WTC11 (cell line): Measurements from ENCODE around the gene RIMS4. TPM values are rescaled to one million over a fixed set of nuclear protein-coding genes. Genes with fewer than 3 reads are reported as not detected.

Experiments
- ATAC-seq: fragments of 200-7000 bp; cut with Tn5 transposase; 2 replicates; pipeline ENCODE4 v1.10.0; 2021; ENCODE audit warnings: mild to moderate bottlenecking, moderate library complexity
- CTCF ChIA-PET: fragments of 300-600 bp; sonication (Branson Sonifier 250); formaldehyde crosslinking; loops from one replicate; lab custom pipeline; 2021; ENCODE audit warnings: antibody characterized with exemption; lab: Charles Lee
- POLR2A ChIA-PET: fragments of 350-600 bp; sonication (Branson Sonifier 250); formaldehyde crosslinking; loops from one replicate; lab custom pipeline; 2021; ENCODE audit warnings: antibody characterized with exemption; lab: Charles Lee
- DNase-seq: peaks from one replicate; pipeline ENCODE4 v3.0.0; 2021; ENCODE audit warnings: low spot score
- H3K27ac Mint-ChIP-seq: 2 replicates; pipeline ENCODE4 v1.8.0; 2021; ENCODE audit warnings: mixed read lengths
- H3K27me3 Mint-ChIP-seq: 2 replicates; pipeline ENCODE4 v1.8.0; 2021; ENCODE audit warnings: low read depth, mild to moderate bottlenecking, moderate library complexity, mixed read lengths
- H3K36me3 Mint-ChIP-seq: 2 replicates; pipeline ENCODE4 v1.8.0; 2021; ENCODE audit warnings: mixed read lengths
- H3K4me1 Mint-ChIP-seq: 2 replicates; pipeline ENCODE4 v1.8.0; 2022; ENCODE audit warnings: mixed read lengths
- H3K4me3 Mint-ChIP-seq: 2 replicates; pipeline ENCODE4 v1.8.0; 2021; ENCODE audit warnings: mild to moderate bottlenecking, moderate library complexity, mixed read lengths
- H3K9me3 Mint-ChIP-seq: 2 replicates; pipeline ENCODE4 v1.8.0; 2021; ENCODE audit warnings: mixed read lengths
- CBFB ChIP-seq: sonication (generic); formaldehyde crosslinking; IDR thresholded peaks from 2 replicates; pipeline ENCODE4 v1.8.1; 2022; ENCODE audit warnings: mild to moderate bottlenecking, low read depth, missing genetic modification reagents
- E2F4 ChIP-seq: sonication (generic); formaldehyde crosslinking; IDR thresholded peaks from 2 replicates; pipeline ENCODE4 v1.8.1; 2022; ENCODE audit warnings: low read depth, mild to moderate bottlenecking, moderate library complexity, missing genetic modification reagents, borderline replicate concordance
- EMX1 ChIP-seq: fragments of 250-450 bp; sonication (Bioruptor Pico); IDR thresholded peaks from 2 replicates; pipeline ENCODE4 v1.8.0; 2021; ENCODE audit warnings: mild to moderate bottlenecking
- ESRRA ChIP-seq: sonication (generic); formaldehyde crosslinking; IDR thresholded peaks from 2 replicates; pipeline ENCODE4 v1.8.1; 2022; ENCODE audit warnings: mild to moderate bottlenecking, missing genetic modification reagents, borderline replicate concordance
- ETV6 ChIP-seq: sonication (generic); formaldehyde crosslinking; IDR thresholded peaks from 2 replicates; pipeline ENCODE4 v1.8.1; 2022; ENCODE audit warnings: mild to moderate bottlenecking, missing genetic modification reagents
- GABPB1 ChIP-seq: sonication (generic); formaldehyde crosslinking; IDR thresholded peaks from 2 replicates; pipeline ENCODE4 v1.8.1; 2023; ENCODE audit warnings: mild to moderate bottlenecking, missing genetic modification reagents
- NFATC4 ChIP-seq: fragments of 250-450 bp; sonication (Bioruptor Pico); IDR thresholded peaks from 2 replicates; pipeline ENCODE4 v1.9.0; 2021; ENCODE audit warnings: mild to moderate bottlenecking
- RORB ChIP-seq: fragments of 250-450 bp; sonication (Bioruptor Pico); IDR thresholded peaks from 2 replicates; pipeline ENCODE4 v1.9.0; 2021; ENCODE audit warnings: mild to moderate bottlenecking
- SMAD3 ChIP-seq: sonication (generic); formaldehyde crosslinking; IDR thresholded peaks from 2 replicates; pipeline ENCODE4 v1.8.0; 2022; ENCODE audit warnings: missing genetic modification reagents, mild to moderate bottlenecking, borderline replicate concordance
- TCF7 ChIP-seq: sonication (generic); formaldehyde crosslinking; IDR thresholded peaks from 2 replicates; pipeline ENCODE4 v1.8.0; 2022; ENCODE audit warnings: mild to moderate bottlenecking, low read depth, missing genetic modification reagents, moderate library complexity
- ZBTB21 ChIP-seq: sonication (generic); formaldehyde crosslinking; IDR thresholded peaks from 2 replicates; pipeline ENCODE4 v1.8.1; 2023; ENCODE audit warnings: mild to moderate bottlenecking, missing genetic modification reagents, borderline replicate concordance
- ZBTB43 ChIP-seq: sonication (generic); formaldehyde crosslinking; IDR thresholded peaks from 2 replicates; pipeline ENCODE4 v1.8.1; 2023; ENCODE audit warnings: mild to moderate bottlenecking, missing genetic modification reagents
- ZNF121 ChIP-seq: sonication (generic); formaldehyde crosslinking; IDR thresholded peaks from 2 replicates; pipeline ENCODE4 v1.8.0; 2023; ENCODE audit warnings: missing genetic modification reagents
- ZNF317 ChIP-seq: sonication (generic); formaldehyde crosslinking; IDR thresholded peaks from 2 replicates; pipeline ENCODE4 v1.8.1; 2023; ENCODE audit warnings: low read depth, mild to moderate bottlenecking, moderate library complexity, missing genetic modification reagents, borderline replicate concordance
- ZNF416 ChIP-seq: fragments of 250-450 bp; sonication (Bioruptor Pico); IDR thresholded peaks from 2 replicates; pipeline ENCODE4 v1.9.0; 2021; ENCODE audit warnings: mild to moderate bottlenecking, inconsistent platforms
- ZSCAN18 ChIP-seq: fragments of 250-450 bp; sonication (Bioruptor Pico); IDR thresholded peaks from 2 replicates; pipeline ENCODE4 v2.1.2; 2022; ENCODE audit warnings: mild to moderate bottlenecking, moderate library complexity
- total RNA-seq: library from RNA; stranded (reverse); gene quantifications from 3 replicates; pipeline ENCODE4 v1.2.3, GENCODE V29; 2021
- TF ChIP-seq, protein P1 (sequence below): fragments of 250-450 bp; sonication (Bioruptor Pico); IDR thresholded peaks from 2 replicates; pipeline ENCODE4 v1.9.0; 2021; ENCODE audit warnings: mild to moderate bottlenecking, borderline replicate concordance
- TF ChIP-seq, protein P2 (sequence below): sonication (generic); formaldehyde crosslinking; IDR thresholded peaks from 2 replicates; pipeline ENCODE4 v1.8.1; 2022; ENCODE audit warnings: low read depth, missing genetic modification reagents, borderline replicate concordance
- TF ChIP-seq, protein P3 (sequence below): sonication (generic); formaldehyde crosslinking; conservative IDR thresholded peaks from 2 replicates; pipeline ENCODE4 v1.8.1; 2023; ENCODE audit warnings: mild to moderate bottlenecking, low read depth, missing genetic modification reagents, moderate library complexity
- TF ChIP-seq, protein P4 (sequence below): sonication (generic); formaldehyde crosslinking; IDR thresholded peaks from 2 replicates; pipeline ENCODE4 v1.8.0; 2023; ENCODE audit warnings: mild to moderate bottlenecking, missing genetic modification reagents

The RIMS4 gene
- total RNA-seq, 1 experiment from 2014 or later: 24.8 TPM

GRCh38 chr20:44796311-44796710, 14.0 kb downstream of the RIMS4 start:
- peaks cover 17% of the 10 kb centered on the region for H3K4me1 Mint-ChIP-seq
- no peak for TF ChIP-seq E2F4
- no peak for TF ChIP-seq ZNF416 (CRISPR knock-in tag)
- no peak for TF ChIP-seq TCF7 (CRISPR knock-in tag)
- TF ChIP-seq, protein P1, sequence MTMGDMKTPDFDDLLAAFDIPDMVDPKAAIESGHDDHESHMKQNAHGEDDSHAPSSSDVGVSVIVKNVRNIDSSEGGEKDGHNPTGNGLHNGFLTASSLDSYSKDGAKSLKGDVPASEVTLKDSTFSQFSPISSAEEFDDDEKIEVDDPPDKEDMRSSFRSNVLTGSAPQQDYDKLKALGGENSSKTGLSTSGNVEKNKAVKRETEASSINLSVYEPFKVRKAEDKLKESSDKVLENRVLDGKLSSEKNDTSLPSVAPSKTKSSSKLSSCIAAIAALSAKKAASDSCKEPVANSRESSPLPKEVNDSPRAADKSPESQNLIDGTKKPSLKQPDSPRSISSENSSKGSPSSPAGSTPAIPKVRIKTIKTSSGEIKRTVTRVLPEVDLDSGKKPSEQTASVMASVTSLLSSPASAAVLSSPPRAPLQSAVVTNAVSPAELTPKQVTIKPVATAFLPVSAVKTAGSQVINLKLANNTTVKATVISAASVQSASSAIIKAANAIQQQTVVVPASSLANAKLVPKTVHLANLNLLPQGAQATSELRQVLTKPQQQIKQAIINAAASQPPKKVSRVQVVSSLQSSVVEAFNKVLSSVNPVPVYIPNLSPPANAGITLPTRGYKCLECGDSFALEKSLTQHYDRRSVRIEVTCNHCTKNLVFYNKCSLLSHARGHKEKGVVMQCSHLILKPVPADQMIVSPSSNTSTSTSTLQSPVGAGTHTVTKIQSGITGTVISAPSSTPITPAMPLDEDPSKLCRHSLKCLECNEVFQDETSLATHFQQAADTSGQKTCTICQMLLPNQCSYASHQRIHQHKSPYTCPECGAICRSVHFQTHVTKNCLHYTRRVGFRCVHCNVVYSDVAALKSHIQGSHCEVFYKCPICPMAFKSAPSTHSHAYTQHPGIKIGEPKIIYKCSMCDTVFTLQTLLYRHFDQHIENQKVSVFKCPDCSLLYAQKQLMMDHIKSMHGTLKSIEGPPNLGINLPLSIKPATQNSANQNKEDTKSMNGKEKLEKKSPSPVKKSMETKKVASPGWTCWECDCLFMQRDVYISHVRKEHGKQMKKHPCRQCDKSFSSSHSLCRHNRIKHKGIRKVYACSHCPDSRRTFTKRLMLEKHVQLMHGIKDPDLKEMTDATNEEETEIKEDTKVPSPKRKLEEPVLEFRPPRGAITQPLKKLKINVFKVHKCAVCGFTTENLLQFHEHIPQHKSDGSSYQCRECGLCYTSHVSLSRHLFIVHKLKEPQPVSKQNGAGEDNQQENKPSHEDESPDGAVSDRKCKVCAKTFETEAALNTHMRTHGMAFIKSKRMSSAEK (CRISPR knock-in tag): no peak
- TF ChIP-seq ZNF317 (CRISPR knock-in tag): no peak
- TF ChIP-seq ZBTB21 (CRISPR knock-in tag): no peak
- no peak for TF ChIP-seq RORB
- TF ChIP-seq NFATC4 (CRISPR knock-in tag): no peak
- TF ChIP-seq, protein P2, sequence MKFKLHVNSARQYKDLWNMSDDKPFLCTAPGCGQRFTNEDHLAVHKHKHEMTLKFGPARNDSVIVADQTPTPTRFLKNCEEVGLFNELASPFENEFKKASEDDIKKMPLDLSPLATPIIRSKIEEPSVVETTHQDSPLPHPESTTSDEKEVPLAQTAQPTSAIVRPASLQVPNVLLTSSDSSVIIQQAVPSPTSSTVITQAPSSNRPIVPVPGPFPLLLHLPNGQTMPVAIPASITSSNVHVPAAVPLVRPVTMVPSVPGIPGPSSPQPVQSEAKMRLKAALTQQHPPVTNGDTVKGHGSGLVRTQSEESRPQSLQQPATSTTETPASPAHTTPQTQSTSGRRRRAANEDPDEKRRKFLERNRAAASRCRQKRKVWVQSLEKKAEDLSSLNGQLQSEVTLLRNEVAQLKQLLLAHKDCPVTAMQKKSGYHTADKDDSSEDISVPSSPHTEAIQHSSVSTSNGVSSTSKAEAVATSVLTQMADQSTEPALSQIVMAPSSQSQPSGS (CRISPR knock-in tag): no peak
- TF ChIP-seq GABPB1 (CRISPR knock-in tag): no peak
- no peak for TF ChIP-seq SMAD3 (CRISPR knock-in tag)
- no peak for TF ChIP-seq ZNF121 (CRISPR knock-in tag)
- ChIA-PET CTCF (interaction anchor here (0.6 to 9.1 kb wide), 7 partner anchors 10 to 97 kb away, joined by 3 to 65 read pairs (median 5); no protein-coding TSS in a partner anchor), POLR2A (no interaction called here)
- H3K27ac Mint-ChIP-seq: peak overlapping the region; percentile 36
- no peaks in the 10 kb centered on the region for H3K36me3 Mint-ChIP-seq
- peak; percentile 76 for ATAC-seq
- H3K4me3 Mint-ChIP-seq: no peak overlapping the region
- H3K27me3 Mint-ChIP-seq: no peaks in the 10 kb centered on the region
- H3K9me3 Mint-ChIP-seq: no peaks in the 10 kb centered on the region
- no peak for DNase-seq

DNA sequence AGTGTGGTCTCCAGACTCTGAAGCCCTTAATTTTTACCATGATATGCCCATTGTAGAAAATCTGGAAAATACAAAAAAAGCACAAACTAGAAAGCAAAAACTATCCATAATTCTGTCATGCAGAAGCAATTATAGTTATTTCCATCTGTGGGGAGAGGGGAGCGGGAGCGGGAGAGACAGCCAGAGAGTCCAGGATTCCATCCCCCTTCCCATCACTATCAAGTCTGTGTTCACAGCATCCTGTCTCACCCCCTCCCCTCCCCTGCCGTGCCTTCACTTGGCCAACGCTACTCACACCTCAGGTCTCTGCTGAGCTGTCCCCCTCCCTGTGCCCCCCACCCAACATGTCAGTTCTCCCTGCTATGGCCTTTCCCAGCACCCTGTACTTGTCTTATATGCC, 14.5 kb downstream of the RIMS4 start:
- no peaks in the 10 kb centered on the region for H3K9me3 Mint-ChIP-seq
- no peaks in the 10 kb centered on the region for H3K27me3 Mint-ChIP-seq
- peaks cover 19% of the 10 kb centered on the region for H3K4me1 Mint-ChIP-seq
- H3K4me3 Mint-ChIP-seq: no peak overlapping the region
- CTCF ChIA-PET: interaction anchor here (1.3 to 9.1 kb wide), 4 partner anchors 10 to 54 kb away, joined by 3 to 65 read pairs (median 9); no protein-coding TSS in a partner anchor
- no peak overlapping the region for H3K27ac Mint-ChIP-seq
- DNase-seq (no peak), ATAC-seq (no peak)
- POLR2A ChIA-PET: no interaction called here
- no peaks in the 10 kb centered on the region for H3K36me3 Mint-ChIP-seq
- no peak for TF ChIP-seq CBFB (CRISPR knock-in tag)
- TF ChIP-seq ZBTB43: no peak
- TF ChIP-seq ESRRA (CRISPR knock-in tag): no peak
- TF ChIP-seq ETV6 (CRISPR knock-in tag): no peak
- TF ChIP-seq EMX1 (CRISPR knock-in tag): no peak
- TF ChIP-seq NFATC4 (CRISPR knock-in tag): no peak
- TF ChIP-seq, protein P3, sequence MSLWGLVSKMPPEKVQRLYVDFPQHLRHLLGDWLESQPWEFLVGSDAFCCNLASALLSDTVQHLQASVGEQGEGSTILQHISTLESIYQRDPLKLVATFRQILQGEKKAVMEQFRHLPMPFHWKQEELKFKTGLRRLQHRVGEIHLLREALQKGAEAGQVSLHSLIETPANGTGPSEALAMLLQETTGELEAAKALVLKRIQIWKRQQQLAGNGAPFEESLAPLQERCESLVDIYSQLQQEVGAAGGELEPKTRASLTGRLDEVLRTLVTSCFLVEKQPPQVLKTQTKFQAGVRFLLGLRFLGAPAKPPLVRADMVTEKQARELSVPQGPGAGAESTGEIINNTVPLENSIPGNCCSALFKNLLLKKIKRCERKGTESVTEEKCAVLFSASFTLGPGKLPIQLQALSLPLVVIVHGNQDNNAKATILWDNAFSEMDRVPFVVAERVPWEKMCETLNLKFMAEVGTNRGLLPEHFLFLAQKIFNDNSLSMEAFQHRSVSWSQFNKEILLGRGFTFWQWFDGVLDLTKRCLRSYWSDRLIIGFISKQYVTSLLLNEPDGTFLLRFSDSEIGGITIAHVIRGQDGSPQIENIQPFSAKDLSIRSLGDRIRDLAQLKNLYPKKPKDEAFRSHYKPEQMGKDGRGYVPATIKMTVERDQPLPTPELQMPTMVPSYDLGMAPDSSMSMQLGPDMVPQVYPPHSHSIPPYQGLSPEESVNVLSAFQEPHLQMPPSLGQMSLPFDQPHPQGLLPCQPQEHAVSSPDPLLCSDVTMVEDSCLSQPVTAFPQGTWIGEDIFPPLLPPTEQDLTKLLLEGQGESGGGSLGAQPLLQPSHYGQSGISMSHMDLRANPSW (CRISPR knock-in tag): no peak
- no peak for TF ChIP-seq ZSCAN18 (CRISPR knock-in tag)
- TF ChIP-seq ZBTB21 (CRISPR knock-in tag): no peak
- TF ChIP-seq, protein P4, sequence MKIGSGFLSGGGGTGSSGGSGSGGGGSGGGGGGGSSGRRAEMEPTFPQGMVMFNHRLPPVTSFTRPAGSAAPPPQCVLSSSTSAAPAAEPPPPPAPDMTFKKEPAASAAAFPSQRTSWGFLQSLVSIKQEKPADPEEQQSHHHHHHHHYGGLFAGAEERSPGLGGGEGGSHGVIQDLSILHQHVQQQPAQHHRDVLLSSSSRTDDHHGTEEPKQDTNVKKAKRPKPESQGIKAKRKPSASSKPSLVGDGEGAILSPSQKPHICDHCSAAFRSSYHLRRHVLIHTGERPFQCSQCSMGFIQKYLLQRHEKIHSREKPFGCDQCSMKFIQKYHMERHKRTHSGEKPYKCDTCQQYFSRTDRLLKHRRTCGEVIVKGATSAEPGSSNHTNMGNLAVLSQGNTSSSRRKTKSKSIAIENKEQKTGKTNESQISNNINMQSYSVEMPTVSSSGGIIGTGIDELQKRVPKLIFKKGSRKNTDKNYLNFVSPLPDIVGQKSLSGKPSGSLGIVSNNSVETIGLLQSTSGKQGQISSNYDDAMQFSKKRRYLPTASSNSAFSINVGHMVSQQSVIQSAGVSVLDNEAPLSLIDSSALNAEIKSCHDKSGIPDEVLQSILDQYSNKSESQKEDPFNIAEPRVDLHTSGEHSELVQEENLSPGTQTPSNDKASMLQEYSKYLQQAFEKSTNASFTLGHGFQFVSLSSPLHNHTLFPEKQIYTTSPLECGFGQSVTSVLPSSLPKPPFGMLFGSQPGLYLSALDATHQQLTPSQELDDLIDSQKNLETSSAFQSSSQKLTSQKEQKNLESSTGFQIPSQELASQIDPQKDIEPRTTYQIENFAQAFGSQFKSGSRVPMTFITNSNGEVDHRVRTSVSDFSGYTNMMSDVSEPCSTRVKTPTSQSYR (CRISPR knock-in tag): no peak
